ENCODE results near the gene MBD3L5. TPM values are rescaled to one million over a fixed set of nuclear protein-coding genes. Genes with fewer than 3 reads are reported as not detected.
"Not testable (repeated sequence)": the region's sequence is repeated elsewhere in the genome, so short reads cannot be mapped to it uniquely, and the experiment has no call there.

Gene MBD3L5
- total RNA-seq, 1 experiment from 2014 or later, result not detected

- CTCF ChIA-PET; intact Hi-C loops (cut with micrococcal nuclease; ENCODE audit: unreplicated experiment); POLR2A ChIA-PET; H3K27me3 ChIP-seq (ENCODE audit: control insufficient read depth, insufficient read depth, low read length); BruUV-seq (replicated peaks); H3K4me1 ChIP-seq (ENCODE audit: control insufficient read depth, insufficient read depth, low read length); in situ Hi-C loops (cut with HindIII; ENCODE audit: low pct_unique_long_range_greater_than_20kb, low sequenced_read_pairs); H3K9me3 ChIP-seq (ENCODE audit: control insufficient read depth, insufficient read depth, low read depth, low read length); DNase-seq (ENCODE audit: low read depth, low spot score); H3K4me3 ChIP-seq (ENCODE audit: low read depth in 2 of 2, low read length in 2 of 2); H3K27ac ChIP-seq (ENCODE audit: low read length); H3K36me3 ChIP-seq (ENCODE audit: control insufficient read depth, insufficient read depth, low read length); ATAC-seq: not testable (repeated sequence)
Measured at GRCh38 chr19:7049021-7049420, 18.6 kb downstream of the MBD3L5 start, which contains the start of gene MBD3L2. Gene MBD3L2, plus strand, starts transcription at chr19:7049321. Its CDS starts 53 bp downstream, at chr19:7049374.

DNA sequence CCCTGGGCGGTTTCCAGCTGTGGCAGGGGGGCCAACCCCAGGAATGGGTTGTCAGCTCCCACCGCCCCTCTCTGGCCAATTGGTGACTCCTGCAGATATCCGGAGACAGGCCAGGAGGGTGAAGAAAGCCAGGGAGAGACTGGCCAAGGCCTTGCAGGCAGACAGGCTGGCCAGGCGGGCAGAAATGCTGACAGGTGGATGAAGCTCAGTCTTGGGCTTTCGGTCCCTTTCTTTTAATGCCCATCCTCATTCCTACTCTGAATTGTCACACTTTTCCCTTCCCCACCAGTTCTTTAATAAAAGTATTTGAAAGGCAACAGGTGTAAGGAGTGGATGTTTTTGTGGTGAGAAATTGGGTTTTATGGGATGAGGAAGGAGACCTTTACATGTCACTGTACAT, 21.0 kb downstream of the MBD3L5 start:
- BruUV-seq (replicated peaks); ATAC-seq; CTCF ChIA-PET; H3K4me1 ChIP-seq (ENCODE audit: control insufficient read depth, insufficient read depth, low read length); intact Hi-C loops (cut with micrococcal nuclease; ENCODE audit: unreplicated experiment); H3K27ac ChIP-seq (ENCODE audit: low read length); H3K9me3 ChIP-seq (ENCODE audit: control insufficient read depth, insufficient read depth, low read depth, low read length); H3K27me3 ChIP-seq (ENCODE audit: control insufficient read depth, insufficient read depth, low read length); H3K36me3 ChIP-seq (ENCODE audit: control insufficient read depth, insufficient read depth, low read length); DNase-seq (ENCODE audit: low read depth, low spot score); H3K4me3 ChIP-seq (ENCODE audit: low read depth in 2 of 2, low read length in 2 of 2); in situ Hi-C loops (cut with HindIII; ENCODE audit: low pct_unique_long_range_greater_than_20kb, low sequenced_read_pairs); POLR2A ChIA-PET: not testable (repeated sequence)

- BruUV-seq (replicated peaks); CTCF ChIA-PET; DNase-seq (ENCODE audit: low read depth, low spot score); POLR2A ChIA-PET; in situ Hi-C loops (cut with HindIII; ENCODE audit: low pct_unique_long_range_greater_than_20kb, low sequenced_read_pairs); H3K27ac ChIP-seq (ENCODE audit: low read length); H3K27me3 ChIP-seq (ENCODE audit: control insufficient read depth, insufficient read depth, low read length); H3K4me1 ChIP-seq (ENCODE audit: control insufficient read depth, insufficient read depth, low read length); intact Hi-C loops (cut with micrococcal nuclease; ENCODE audit: unreplicated experiment); H3K36me3 ChIP-seq (ENCODE audit: control insufficient read depth, insufficient read depth, low read length); H3K9me3 ChIP-seq (ENCODE audit: control insufficient read depth, insufficient read depth, low read depth, low read length); H3K4me3 ChIP-seq (ENCODE audit: low read depth in 2 of 2, low read length in 2 of 2); ATAC-seq: not testable (repeated sequence)
Measured at GRCh38 chr19:7052896-7053295, 22.5 kb downstream of the MBD3L5 start.

DNA sequence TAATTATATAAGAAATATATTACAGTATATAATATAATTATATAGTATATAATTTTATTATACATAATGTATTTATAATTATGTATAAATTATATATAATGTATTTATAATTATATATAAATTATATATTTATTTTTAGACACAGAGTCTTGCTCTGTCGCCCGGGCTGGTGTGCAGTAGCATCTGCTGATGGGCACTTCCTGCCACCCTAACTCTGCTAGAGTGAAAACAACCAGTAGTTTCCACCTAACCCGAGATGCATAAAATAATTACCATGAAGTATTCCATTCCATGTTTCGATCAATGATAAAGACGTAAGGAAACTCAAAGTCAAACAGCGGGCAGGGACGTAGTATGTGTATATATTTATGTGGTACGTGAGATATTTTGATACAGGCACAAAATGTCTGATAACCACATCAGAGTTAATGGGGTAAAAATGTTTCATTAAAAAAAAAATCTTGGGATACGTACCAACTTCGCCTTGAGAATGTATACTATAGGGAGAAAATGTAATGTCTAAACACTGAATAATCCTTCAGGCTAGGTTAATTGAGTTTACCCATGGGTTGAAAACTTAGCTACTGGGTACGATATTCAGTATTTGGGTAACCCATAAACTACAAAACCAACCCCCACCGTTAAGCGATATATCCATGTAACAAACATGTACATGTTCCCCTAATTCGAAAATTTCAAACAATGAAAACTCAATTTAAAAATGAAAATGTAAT, 24.4 kb downstream of the MBD3L5 start:
- H3K27ac ChIP-seq (ENCODE audit: low read length); H3K27me3 ChIP-seq (ENCODE audit: control insufficient read depth, insufficient read depth, low read length); H3K9me3 ChIP-seq (ENCODE audit: control insufficient read depth, insufficient read depth, low read depth, low read length); POLR2A ChIA-PET; DNase-seq (ENCODE audit: low read depth, low spot score); in situ Hi-C loops (cut with HindIII; ENCODE audit: low pct_unique_long_range_greater_than_20kb, low sequenced_read_pairs); ATAC-seq; CTCF ChIA-PET; intact Hi-C loops (cut with micrococcal nuclease; ENCODE audit: unreplicated experiment); H3K4me3 ChIP-seq (ENCODE audit: low read depth in 2 of 2, low read length in 2 of 2); H3K4me1 ChIP-seq (ENCODE audit: control insufficient read depth, insufficient read depth, low read length); BruUV-seq (replicated peaks); H3K36me3 ChIP-seq (ENCODE audit: control insufficient read depth, insufficient read depth, low read length): not testable (repeated sequence)

DNA sequence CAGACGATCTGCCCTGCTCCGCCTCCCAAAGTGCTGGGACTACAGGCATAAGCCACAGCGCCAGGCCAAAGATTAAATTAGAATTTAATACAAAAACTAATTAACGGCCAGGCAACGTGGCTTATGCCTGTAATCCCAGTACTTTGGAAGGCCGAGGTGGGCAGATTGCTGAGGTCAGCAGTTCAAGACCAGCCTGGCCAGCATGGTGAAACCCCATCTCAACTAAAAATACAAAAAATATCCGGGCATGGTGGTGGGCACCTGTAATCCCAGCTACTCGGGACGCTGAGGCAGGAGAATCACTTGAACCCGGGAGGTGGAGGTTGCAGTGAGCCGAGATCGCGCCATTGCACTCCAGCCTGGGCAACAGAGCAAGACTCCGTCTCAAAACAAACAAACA, 25.3 kb downstream of the MBD3L5 start:
- H3K9me3 ChIP-seq (ENCODE audit: control insufficient read depth, insufficient read depth, low read depth, low read length); H3K4me3 ChIP-seq (ENCODE audit: low read depth in 2 of 2, low read length in 2 of 2); H3K36me3 ChIP-seq (ENCODE audit: control insufficient read depth, insufficient read depth, low read length); in situ Hi-C loops (cut with HindIII; ENCODE audit: low pct_unique_long_range_greater_than_20kb, low sequenced_read_pairs); ATAC-seq; CTCF ChIA-PET; H3K27ac ChIP-seq (ENCODE audit: low read length); H3K4me1 ChIP-seq (ENCODE audit: control insufficient read depth, insufficient read depth, low read length); BruUV-seq (replicated peaks); DNase-seq (ENCODE audit: low read depth, low spot score); POLR2A ChIA-PET; intact Hi-C loops (cut with micrococcal nuclease; ENCODE audit: unreplicated experiment); H3K27me3 ChIP-seq (ENCODE audit: control insufficient read depth, insufficient read depth, low read length): not testable (repeated sequence)

DNA sequence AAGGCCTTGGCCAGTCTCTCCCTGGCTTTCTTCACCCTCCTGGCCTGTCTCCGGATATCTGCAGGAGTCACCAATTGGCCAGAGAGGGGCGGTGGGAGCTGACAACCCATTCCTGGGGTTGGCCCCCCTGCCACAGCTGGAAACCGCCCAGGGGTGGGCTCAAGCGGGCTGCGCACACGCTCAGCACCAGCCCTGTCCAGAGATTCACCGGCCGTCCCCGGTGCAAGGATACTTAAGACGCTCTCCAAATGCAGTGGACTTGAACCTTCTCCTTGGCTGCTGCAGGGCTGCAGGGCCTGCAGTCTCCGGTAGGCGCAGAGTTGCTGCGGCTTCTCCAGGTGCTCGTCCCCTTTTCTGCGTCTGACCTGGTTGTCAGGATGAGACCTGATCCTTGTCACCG, 26.0 kb downstream of the MBD3L5 start:
- ATAC-seq; intact Hi-C loops (cut with micrococcal nuclease; ENCODE audit: unreplicated experiment); in situ Hi-C loops (cut with HindIII; ENCODE audit: low pct_unique_long_range_greater_than_20kb, low sequenced_read_pairs); H3K4me3 ChIP-seq (ENCODE audit: low read depth in 2 of 2, low read length in 2 of 2); BruUV-seq (replicated peaks); H3K9me3 ChIP-seq (ENCODE audit: control insufficient read depth, insufficient read depth, low read depth, low read length); POLR2A ChIA-PET; H3K27ac ChIP-seq (ENCODE audit: low read length); H3K27me3 ChIP-seq (ENCODE audit: control insufficient read depth, insufficient read depth, low read length); CTCF ChIA-PET; DNase-seq (ENCODE audit: low read depth, low spot score); H3K36me3 ChIP-seq (ENCODE audit: control insufficient read depth, insufficient read depth, low read length); H3K4me1 ChIP-seq (ENCODE audit: control insufficient read depth, insufficient read depth, low read length): not testable (repeated sequence)

DNA sequence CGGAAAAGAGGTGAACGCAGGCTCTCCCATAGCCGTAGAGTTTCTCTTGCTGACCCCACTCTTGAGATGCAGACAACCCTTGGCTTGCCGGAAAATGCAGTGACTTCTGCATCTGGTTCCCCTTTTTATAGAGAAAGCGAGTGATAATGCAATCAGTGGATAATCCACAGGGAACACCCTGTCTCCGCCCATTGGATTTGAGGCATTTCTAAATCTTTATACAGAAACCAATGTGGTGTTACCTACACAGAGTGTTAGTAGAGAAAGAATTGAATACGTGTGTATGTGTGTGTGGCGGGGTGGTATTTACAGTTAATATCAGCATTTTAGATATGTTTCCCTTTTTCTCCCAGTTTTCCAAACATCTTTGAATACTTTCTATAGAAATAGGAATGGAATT, 28.2 kb downstream of the MBD3L5 start, which contains the start of gene MBD3L3:
TSS of gene MBD3L3 (minus strand) at position 101 of the 400 bp plus-strand sequence. CDS start at position 30, 71 bp downstream.
- in situ Hi-C loops (cut with HindIII; ENCODE audit: low pct_unique_long_range_greater_than_20kb, low sequenced_read_pairs); H3K4me3 ChIP-seq (ENCODE audit: low read depth in 2 of 2, low read length in 2 of 2); POLR2A ChIA-PET; H3K27ac ChIP-seq (ENCODE audit: low read length); H3K27me3 ChIP-seq (ENCODE audit: control insufficient read depth, insufficient read depth, low read length); H3K4me1 ChIP-seq (ENCODE audit: control insufficient read depth, insufficient read depth, low read length); CTCF ChIA-PET; DNase-seq (ENCODE audit: low read depth, low spot score); intact Hi-C loops (cut with micrococcal nuclease; ENCODE audit: unreplicated experiment); H3K9me3 ChIP-seq (ENCODE audit: control insufficient read depth, insufficient read depth, low read depth, low read length); ATAC-seq; BruUV-seq (replicated peaks); H3K36me3 ChIP-seq (ENCODE audit: control insufficient read depth, insufficient read depth, low read length): not testable (repeated sequence)

Data from Panc1 (cell line).